ENCODE data around the gene BCL2L2. TPM values are rescaled to one million over a fixed set of nuclear protein-coding genes. Genes with fewer than 3 reads are reported as not detected.

The BCL2L2 gene
- total and polyA plus RNA-seq, 9 of the 15 experiments (the other 6 are each of a cell fraction or from before 2014, with no cell fraction given): 2.6 to 32.5 (median 14.7) TPM

DNA sequence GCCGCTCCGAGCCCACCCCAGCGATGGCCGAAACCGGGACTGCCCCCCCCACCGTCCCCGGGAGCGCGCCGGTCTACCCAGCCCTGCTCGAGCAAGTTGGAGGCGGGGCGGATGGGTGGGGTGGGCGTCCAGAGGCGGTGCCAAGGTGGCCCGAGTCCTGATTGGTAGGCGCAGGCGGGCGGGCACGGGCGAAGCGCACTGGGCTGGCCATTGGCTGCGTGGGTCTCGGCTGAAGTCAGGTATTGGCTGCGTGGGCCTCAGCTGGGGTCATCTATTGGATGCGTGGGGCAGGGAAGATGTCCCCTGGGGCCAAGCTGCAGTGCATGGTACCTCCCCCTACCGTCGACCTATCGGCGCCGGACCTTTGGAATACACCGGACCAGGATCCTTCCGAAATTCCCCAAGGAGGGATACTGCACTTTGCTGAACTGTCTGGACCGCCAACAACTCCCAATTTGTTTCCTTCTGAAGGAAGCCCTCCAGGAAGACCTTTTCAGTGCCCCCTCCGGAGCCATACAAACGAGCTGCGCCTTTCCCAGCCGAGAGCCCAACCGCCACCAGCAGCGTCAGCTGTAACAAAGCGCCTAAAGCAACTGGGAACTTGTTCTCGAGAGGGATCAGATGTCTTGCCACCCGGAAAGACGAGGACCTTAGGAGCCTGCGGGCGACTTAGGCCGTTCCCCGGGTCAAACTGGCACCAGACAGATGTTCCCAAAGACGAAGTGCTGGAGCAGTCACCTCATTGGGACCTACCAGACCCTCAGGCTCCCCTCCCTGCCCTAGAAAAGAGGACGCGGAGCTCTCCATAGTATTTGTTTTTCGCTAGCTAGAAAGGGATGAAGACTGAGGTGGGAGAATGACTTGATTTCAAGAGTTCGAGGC, 20.4 kb upstream of the BCL2L2 start, which contains the start of gene HOMEZ:
HOMEZ (minus strand) TSS at position 113 of the 882 bp plus-strand sequence. CDS start 180 bp downstream, outside the sequence.
- WGBS (ENCODE audit: insufficient coverage, low coverage, missing lambda C conversion rate): under 1% methylated on average over 40 of the region's 53 CpGs
- peaks cover 26% of the 10 kb centered on the region for H3K36me3 ChIP-seq (ENCODE audit: control insufficient read depth, insufficient read depth, low read length)
- peak within 1 kb of the TSS; percentile 92 for H3K4me3 ChIP-seq
- H3K79me2 ChIP-seq (ENCODE audit: control insufficient read depth, insufficient read depth, low read length): peaks cover 59% of the 10 kb centered on the region
- peak within 1 kb of the TSS; percentile 90 to 98 for H3K9ac ChIP-seq (ENCODE audit: insufficient read depth in 1 of 2, low read depth in 2 of 2, low read length in 2 of 2)
- peak; percentile 95 to 99 (median 96) for DNase-seq (ENCODE audit: extremely low read depth in 1 of 4, low spot score in 3 of 4)
- ChIA-PET POLR2A (interaction anchor here (0.6 to 2.8 kb wide), 16 partner anchors 9 to 994 kb away, joined by 3 to 14 read pairs (median 4); partner anchors contain the start of genes ACIN1, C14orf119, PABPN1 and PPP1R3E), CTCF (ENCODE audit: low intra/inter-chr PET ratio) (no interaction called here)
- TSS peak; percentile 97 for BruUV-seq (replicated peaks)
- H3K9me1 ChIP-seq (ENCODE audit: control insufficient read depth, insufficient read depth, low read length): no peaks in the 10 kb centered on the region
- in situ Hi-C loops (cut with MboI): no loop called here
- H2AFZ ChIP-seq (ENCODE audit: low read depth, low read length): peak within 1 kb of the TSS; percentile 99
- peak; percentile 95 for ATAC-seq
- peak within 1 kb of the TSS; percentile 97 for H3K4me2 ChIP-seq (ENCODE audit: insufficient read depth, low read length)
- FAIRE-seq: peak; percentile 94
- H3K4me1 ChIP-seq (replicated peaks in 1 of 2; ENCODE audit: control insufficient read depth in 2 of 2, insufficient read depth in 2 of 2, low read length in 2 of 2): peaks cover 7 to 21% of the 10 kb centered on the region in 2 experiments; a peak in 4 of 5 replicates
- no peaks in the 10 kb centered on the region for H4K20me1 ChIP-seq (replicated peaks; ENCODE audit: control insufficient read depth, insufficient read depth, low read length)
- H3K9me3 ChIP-seq (replicated peaks; ENCODE audit: control insufficient read depth, insufficient read depth, low read depth, low read length): no peaks in the 10 kb centered on the region
- H3K27me3 ChIP-seq (ENCODE audit: control insufficient read depth in 2 of 2, insufficient read depth in 2 of 2, low read length in 2 of 2): no peaks in the 10 kb centered on the region
- intact Hi-C loops (cut with micrococcal nuclease): loop anchor here (2.0 kb wide), 1 partner anchor 15 kb away; no protein-coding TSS in a partner anchor
- H3K27ac ChIP-seq (ENCODE audit: extremely low read depth, low read depth, low read length): peak within 1 kb of the TSS; percentile 94
- TF ChIP-seq LCOR (CRISPR knock-in tag; IDR thresholded peaks at IDR 0.05) (0 out of 2 replicates have a peak, but pooled peaks have one; percentile 23), FOXP1 (CRISPR knock-in tag; IDR thresholded peaks at IDR 0.05) (no peak), USF1 (CRISPR knock-in tag; IDR thresholded peaks at IDR 0.05) (peak; percentile 65), ZNF124 (CRISPR knock-in tag; IDR thresholded peaks at IDR 0.05) (no peak), SMAD2 (IDR thresholded peaks at IDR 0.05; ENCODE audit: low read depth, low read length) (no peak), SMARCC2 (IDR thresholded peaks at IDR 0.05; ENCODE audit: low read depth) (0 out of 2 replicates have a peak, but pooled peaks have one; percentile 31), BRD4 (IDR thresholded peaks at IDR 0.05) (no peak), TARDBP (IDR thresholded peaks at IDR 0.05) (no peak; the same call in 1 of the 2 replicates), JUND (IDR thresholded peaks at IDR 0.05; ENCODE audit: borderline replicate concordance, low read depth, low read length) (no peak), JUND (tag; IDR thresholded peaks at IDR 0.05; ENCODE audit: borderline replicate concordance, low read depth, low read length) (peak; percentile 39; the same call in 1 of the 3 replicates), HCFC1 (IDR thresholded peaks at IDR 0.05; ENCODE audit: low read depth, low read length) (0 out of 2 replicates have a peak, but pooled peaks have one; percentile 19), NEUROD1 (IDR thresholded peaks at IDR 0.05; ENCODE audit: borderline replicate concordance, low read depth, low read length, partially characterized antibody) (peak; percentile 97), ASH1L (IDR thresholded peaks at IDR 0.05; ENCODE audit: borderline replicate concordance, low read depth, partially characterized antibody) (peak; percentile 95), RBM25 (IDR thresholded peaks at IDR 0.05; ENCODE audit: low read depth, low read length, severe bottlenecking) (peak; percentile 99)
- TF ChIP-seq, protein P1, sequence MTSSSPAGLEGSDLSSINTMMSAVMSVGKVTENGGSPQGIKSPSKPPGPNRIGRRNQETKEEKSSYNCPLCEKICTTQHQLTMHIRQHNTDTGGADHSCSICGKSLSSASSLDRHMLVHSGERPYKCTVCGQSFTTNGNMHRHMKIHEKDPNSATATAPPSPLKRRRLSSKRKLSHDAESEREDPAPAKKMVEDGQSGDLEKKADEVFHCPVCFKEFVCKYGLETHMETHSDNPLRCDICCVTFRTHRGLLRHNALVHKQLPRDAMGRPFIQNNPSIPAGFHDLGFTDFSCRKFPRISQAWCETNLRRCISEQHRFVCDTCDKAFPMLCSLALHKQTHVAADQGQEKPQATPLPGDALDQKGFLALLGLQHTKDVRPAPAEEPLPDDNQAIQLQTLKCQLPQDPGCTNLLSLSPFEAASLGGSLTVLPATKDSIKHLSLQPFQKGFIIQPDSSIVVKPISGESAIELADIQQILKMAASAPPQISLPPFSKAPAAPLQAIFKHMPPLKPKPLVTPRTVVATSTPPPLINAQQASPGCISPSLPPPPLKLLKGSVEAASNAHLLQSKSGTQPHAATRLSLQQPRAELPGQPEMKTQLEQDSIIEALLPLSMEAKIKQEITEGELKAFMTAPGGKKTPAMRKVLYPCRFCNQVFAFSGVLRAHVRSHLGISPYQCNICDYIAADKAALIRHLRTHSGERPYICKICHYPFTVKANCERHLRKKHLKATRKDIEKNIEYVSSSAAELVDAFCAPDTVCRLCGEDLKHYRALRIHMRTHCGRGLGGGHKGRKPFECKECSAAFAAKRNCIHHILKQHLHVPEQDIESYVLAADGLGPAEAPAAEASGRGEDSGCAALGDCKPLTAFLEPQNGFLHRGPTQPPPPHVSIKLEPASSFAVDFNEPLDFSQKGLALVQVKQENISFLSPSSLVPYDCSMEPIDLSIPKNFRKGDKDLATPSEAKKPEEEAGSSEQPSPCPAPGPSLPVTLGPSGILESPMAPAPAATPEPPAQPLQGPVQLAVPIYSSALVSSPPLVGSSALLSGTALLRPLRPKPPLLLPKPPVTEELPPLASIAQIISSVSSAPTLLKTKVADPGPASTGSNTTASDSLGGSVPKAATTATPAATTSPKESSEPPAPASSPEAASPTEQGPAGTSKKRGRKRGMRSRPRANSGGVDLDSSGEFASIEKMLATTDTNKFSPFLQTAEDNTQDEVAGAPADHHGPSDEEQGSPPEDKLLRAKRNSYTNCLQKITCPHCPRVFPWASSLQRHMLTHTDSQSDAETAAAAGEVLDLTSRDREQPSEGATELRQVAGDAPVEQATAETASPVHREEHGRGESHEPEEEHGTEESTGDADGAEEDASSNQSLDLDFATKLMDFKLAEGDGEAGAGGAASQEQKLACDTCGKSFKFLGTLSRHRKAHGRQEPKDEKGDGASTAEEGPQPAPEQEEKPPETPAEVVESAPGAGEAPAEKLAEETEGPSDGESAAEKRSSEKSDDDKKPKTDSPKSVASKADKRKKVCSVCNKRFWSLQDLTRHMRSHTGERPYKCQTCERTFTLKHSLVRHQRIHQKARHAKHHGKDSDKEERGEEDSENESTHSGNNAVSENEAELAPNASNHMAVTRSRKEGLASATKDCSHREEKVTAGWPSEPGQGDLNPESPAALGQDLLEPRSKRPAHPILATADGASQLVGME (CRISPR knock-in tag; IDR thresholded peaks at IDR 0.05): peak; percentile 83; the same call in 1 of the 2 replicates

Data from K562 (cell line).